ENCODE data around the gene NAV2.

Gene NAV2

DNA sequence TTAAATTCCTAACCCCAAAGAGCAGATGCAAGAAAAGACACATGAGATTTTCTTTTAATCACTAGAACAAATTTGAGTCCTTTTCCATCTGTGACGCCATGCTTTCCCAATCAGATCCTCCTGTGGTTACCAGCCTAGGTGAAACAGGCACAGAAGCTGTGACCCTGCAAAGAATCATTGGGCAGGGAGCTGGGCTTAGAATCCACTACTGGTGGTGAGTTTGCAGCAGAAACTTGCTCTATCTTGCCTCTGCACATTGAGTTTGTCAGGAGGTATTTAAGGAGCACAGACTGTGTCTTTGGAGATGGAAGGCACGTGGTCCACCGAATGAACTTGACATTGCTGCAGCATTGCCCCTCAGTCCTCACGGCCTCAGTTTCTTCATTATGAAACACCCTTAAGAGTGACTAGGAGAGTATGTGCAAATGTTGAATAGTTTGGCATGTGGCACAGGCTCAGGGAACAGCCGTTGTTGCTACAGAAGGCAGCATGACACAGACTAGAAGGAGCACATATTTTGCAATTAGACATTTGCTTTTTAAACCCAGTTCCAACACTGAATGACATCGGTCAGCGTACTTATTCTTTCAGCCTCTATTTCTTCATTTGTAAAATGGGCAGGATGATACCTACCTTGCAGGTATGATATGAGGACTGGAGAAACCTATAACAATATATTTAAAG lies 320.1 kb downstream of the NAV2 start:
- no peak for DNase-seq

GRCh38 chr11:20033806-20034205 lies 321.2 kb downstream of the NAV2 start:
- DNase-seq: no peak

DNA sequence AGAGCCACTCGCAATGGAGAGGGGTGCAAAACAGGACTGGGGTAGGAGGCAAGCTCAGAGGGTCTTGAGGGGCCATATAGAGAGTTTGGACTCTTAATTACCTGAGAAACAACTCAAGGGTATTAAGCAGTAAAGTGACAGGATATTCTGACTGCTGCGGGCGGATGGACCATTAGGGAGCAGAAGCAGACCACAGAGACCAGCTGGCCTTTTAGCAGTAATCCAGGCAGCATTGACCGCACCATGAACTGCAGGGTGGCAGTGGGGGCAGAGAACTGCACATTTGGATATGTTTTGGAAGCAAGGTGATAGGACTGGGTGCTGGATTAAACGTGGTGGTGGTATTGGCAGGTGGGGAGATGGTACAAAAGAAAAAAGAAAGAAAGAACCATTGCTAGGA lies 322.3 kb downstream of the NAV2 start:
- DNase-seq: no peak

DNA sequence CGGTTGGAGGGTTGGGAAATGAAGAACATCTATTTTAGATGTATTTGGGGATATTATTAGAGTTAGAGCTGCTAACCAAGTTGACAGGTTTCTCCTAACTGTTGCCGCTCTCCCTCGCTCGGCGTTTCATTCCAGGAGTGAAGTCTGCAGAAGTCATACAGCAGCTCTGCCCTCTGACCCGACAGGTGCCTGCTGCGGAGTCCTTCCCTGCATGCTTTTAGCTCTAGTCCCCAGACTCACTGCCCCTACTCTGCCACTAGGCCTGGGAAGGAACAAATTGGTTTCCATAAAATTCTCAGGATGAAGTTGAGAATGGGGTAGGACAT lies 322.7 kb downstream of the NAV2 start:
- no peak for DNase-seq

DNA sequence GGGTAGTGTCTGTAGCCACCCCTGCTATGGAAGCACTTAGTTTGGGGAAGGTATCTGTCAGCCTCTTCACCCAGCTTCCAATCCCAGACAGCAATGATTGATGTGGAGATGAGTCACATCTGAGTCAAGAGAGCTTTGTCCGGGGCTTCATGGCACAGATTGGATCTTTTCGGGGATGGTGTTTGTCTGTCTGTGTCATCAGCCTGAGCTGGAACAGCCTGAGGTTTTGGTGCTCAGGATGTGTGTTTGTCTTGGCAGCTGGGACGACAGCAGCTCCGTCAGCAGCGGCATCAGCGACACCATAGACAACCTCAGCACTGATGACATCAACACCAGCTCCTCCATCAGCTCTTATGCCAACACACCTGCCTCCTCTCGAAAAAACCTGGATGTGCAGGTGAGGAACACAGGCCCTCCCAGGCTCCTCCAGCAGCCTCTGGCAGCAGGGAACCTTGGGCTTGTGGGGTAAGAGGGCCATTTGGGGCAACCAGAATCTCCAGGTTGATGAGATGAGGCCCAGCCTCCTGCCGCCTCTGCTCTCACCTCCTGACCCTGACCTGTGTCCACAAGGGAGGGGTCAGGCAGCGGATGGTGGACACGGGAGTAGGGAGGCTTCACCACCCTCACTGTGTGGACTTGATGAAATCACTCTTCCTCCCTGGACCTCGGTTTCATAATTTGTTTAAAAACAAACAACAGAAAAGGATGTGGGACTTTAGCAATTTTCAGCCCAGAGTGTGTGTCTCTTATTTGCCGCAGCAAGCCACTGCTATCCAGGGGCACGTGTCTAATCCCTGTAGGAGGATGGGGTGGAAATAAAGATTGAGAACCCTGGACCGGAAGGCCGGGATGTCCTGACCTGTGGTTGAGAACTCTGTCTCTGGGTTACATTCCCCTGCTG lies 323.3 kb downstream of the NAV2 start:
- peak; percentile 84 for DNase-seq

GRCh38 chr11:20036626-20037335 lies 324.1 kb downstream of the NAV2 start:
- DNase-seq: peak; percentile 48

DNA sequence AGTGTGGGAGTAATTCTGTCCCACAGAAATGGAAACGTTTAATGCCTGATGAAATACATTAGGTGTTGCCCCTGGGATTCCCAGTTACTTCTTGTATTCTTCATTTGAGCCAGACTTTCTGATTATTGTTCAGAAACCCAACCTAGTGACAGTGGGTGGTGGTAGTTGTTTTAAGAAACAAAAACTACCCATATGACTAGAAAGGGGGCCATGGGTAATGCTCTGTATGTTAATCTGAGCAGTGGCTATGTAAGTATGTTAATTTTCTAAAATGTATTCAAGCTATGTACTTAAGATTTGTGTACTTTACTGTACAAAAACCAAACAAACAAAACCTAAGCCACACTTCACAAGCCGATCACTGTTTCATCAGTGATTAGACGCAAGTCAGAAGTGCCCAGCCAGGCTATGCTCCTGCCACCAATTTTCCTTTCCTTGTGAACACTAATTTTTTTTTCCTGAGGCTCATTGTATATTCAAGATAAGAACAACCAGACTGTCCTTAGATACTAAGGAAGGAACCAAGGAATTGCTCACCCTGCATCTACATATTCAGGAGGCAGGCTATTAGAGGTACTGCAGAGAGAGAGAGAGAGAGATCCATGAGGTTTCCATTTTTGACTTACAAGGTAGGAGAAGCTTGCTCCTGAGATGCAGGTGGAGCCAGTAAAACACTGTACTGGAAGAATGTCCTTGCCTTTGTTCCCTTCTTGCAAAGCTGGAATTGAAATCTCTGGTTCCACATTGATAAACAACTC lies 324.9 kb downstream of the NAV2 start:
- DNase-seq: peak; percentile 20

- no peak for DNase-seq
Observed at GRCh38 chr11:20038412-20038811, 325.8 kb downstream of the NAV2 start.

- DNase-seq: no peak
Observed at GRCh38 chr11:20038972-20039371, 326.3 kb downstream of the NAV2 start.

DNA sequence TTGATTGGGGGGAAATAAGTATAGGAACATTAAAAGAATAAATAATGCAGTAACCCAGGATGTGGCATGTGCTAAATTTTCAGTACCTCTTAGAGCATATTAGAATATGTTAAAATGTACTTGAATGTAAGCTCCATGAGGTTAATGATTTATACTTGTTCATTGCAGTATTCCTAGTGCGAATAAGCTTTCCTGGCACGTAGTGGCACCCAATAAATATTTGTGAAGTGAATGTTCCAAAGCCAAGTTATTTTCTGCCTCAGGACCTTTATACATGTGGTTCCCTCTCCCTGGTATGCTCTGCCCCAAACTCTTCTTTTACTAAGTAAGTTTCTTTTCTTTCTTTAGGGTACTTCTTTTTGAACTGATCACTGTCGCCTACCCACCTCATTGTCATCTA lies 328.9 kb downstream of the NAV2 start:
- no peak for DNase-seq

DNA sequence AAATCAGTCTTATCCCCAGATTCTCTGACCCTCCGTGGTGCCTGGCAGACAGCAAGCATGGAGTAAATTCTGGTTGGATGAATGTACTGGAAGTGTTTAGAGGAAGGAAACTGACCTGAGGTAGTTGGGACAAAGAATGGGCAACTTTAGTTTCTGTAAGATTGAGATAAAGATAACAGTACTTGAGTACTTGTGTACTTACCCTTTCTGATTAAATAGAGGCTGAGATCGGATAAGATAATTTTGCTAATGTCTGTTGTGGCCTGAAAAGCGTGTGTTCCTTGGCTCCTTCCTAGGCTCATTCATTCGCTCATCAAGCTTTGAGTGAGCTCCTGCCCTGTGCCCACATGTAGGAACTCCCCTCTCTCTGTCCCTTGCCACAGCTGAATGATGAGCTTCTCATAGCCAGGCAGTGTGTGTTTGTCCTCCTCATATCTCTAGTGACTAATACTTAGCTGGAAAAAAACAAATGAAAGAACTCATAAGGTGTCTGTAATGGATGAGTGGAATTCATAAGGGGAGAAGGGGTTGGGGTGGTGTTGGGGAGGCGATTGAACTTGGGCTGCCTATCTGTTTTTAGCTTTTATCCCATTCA lies 329.5 kb downstream of the NAV2 start:
- no peak for DNase-seq

DNA sequence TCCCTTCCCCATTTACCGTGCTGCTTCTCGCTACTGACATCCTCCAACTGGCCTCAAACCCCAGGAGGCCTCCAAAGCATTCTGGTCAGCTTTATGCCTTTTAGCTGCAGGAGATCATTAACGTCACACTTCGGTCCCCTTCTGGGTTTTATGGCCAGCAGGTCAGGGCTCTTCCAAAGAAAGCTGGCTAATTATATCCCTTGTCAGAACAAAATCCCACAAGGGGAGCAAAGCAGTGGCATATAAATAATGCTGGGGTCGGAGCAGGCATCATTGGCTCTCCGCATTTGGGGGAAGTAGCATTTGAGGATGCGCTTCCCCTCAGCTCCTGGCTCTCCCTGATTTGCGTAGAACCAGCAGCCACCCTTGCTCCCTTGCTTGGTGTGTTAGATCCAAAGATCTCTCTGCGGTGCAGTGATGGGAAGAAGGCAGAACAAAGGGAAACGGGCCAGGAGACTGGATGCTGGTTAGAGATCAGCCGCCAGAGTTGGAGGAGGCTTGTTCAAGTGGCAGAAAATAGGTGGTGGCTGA lies 330.2 kb downstream of the NAV2 start:
- no peak for DNase-seq

- DNase-seq: no peak
Observed at GRCh38 chr11:20043992-20044391, 331.4 kb downstream of the NAV2 start.

- DNase-seq: no peak
Observed at GRCh38 chr11:20045098-20045688, 332.6 kb downstream of the NAV2 start.

GRCh38 chr11:20046416-20046815 lies 333.8 kb downstream of the NAV2 start:
- DNase-seq: no peak

- no peak for DNase-seq
Observed at GRCh38 chr11:20047006-20047768, 334.6 kb downstream of the NAV2 start.

GRCh38 chr11:20047769-20048154 lies 335.1 kb downstream of the NAV2 start:
- DNase-seq: no peak

GRCh38 chr11:20048246-20048645 lies 335.6 kb downstream of the NAV2 start:
- no peak for DNase-seq

DNA sequence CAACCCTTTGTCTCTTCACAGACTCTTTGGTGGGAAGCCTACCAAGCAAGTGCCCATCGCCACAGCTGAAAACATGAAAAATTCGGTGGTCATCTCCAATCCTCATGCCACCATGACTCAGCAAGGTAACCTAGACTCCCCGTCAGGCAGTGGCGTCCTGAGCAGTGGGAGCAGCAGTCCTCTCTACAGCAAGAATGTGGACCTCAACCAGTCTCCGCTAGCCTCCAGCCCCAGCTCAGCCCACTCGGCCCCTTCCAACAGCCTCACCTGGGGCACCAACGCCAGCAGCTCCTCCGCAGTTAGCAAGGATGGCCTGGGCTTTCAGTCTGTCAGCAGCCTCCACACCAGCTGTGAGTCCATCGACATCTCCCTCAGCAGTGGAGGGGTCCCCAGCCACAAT lies 336.1 kb downstream of the NAV2 start:
- DNase-seq: no peak

GRCh38 chr11:20049231-20049630 lies 336.6 kb downstream of the NAV2 start:
- no peak for DNase-seq

DNA sequence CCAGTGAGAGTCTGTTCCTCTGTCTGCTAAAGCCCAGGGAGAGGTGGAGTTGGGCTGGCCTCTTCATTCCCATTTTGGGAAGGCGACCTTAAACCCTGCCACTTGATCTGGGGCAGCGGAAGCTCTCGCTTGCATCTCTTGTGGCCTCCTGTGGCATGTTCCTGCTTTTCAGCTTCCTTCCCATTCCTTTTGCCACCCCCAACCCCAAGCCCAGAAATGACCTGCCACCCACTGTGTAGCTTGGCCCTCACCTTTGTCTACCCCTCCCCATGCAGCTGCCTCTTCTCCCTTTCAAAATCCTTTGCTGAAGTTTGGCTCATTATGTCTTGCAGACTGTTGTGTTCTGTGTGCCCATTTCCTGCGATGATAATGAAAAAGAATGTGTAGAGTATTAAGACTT lies 337.4 kb downstream of the NAV2 start:
- DNase-seq: no peak

Data from NCI-H510A treated with DMSO at 0.1 percent for 48 hours (cell line).